Suprapubic skin (tissue), 4 donors: ENCODE results near the gene MRPL14.

Source experiments
- EP300 ChIP-seq: sonication (generic); formaldehyde crosslinking; IDR thresholded peaks from one replicate; pipeline ENCODE4 v1.6.1; 2017; ENCODE audit warnings: antibody characterized with exemption
- POLR2A ChIP-seq, 2 donors: fragments of 450-650 bp; IDR thresholded peaks; one replicate each; pipeline ENCODE4 v1.6.1; 2017; ENCODE audit warnings: antibody characterized with exemption in 2 of 2, mild to moderate bottlenecking in 2 of 2, moderate library complexity in 2 of 2
- POLR2AphosphoS5 ChIP-seq, 3 donors: sonication (generic); formaldehyde crosslinking; IDR thresholded peaks; one replicate each; pipeline ENCODE4 v1.6.1; 2017; ENCODE audit warnings: antibody characterized with exemption in 3 of 3
- TF ChIP-seq, protein P1 (sequence below), 2 donors: fragments of 200-600 bp in 1 of 2; fragments of 450-650 bp in 1 of 2; sonication (generic) in 1 of 2; IDR thresholded peaks; one replicate each; pipeline ENCODE4 v1.5.1; 2016 to 2019; ENCODE audit warnings: antibody characterized with exemption in 2 of 2, mild to moderate bottlenecking in 1 of 2, moderate library complexity in 1 of 2

DNA sequence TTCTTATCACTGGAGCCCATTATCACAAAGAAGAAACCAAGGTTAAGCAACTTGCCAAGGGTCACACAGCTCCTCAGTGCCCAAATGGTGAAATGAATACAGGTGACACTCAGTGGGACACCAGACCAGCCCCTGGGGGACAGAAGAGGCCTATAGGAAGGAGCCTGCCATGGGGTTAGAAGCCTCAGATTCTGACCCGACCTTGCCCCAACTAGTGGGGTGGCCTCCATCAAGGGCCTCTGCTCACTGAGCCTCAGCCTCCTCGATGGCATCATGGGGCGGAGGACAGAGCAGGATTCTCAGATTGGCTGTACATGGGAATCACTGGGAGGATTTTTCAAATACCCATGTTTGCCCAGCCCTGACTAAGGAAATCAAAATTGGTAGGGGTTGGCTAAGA lies 47.6 kb downstream of the MRPL14 start:
- TF ChIP-seq, protein P1, sequence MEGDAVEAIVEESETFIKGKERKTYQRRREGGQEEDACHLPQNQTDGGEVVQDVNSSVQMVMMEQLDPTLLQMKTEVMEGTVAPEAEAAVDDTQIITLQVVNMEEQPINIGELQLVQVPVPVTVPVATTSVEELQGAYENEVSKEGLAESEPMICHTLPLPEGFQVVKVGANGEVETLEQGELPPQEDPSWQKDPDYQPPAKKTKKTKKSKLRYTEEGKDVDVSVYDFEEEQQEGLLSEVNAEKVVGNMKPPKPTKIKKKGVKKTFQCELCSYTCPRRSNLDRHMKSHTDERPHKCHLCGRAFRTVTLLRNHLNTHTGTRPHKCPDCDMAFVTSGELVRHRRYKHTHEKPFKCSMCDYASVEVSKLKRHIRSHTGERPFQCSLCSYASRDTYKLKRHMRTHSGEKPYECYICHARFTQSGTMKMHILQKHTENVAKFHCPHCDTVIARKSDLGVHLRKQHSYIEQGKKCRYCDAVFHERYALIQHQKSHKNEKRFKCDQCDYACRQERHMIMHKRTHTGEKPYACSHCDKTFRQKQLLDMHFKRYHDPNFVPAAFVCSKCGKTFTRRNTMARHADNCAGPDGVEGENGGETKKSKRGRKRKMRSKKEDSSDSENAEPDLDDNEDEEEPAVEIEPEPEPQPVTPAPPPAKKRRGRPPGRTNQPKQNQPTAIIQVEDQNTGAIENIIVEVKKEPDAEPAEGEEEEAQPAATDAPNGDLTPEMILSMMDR (IDR thresholded peaks at IDR 0.05), result no peak
- TF ChIP-seq POLR2AphosphoS5 (IDR thresholded peaks at IDR 0.05) (no peak), POLR2A (IDR thresholded peaks at IDR 0.05) (no peak), EP300 (no peak)
